ENCODE measurements around the gene MYCBP.
"Not testable (repeated sequence)": the region's sequence is repeated elsewhere in the genome, so short reads cannot be mapped to it uniquely, and the experiment has no call there.

The MYCBP gene

GRCh38 chr1:38873027-38873969 is at the start of gene MYCBP:
Gene MYCBP, minus strand, starts transcription at chr1:38873348. Its CDS starts 43 bp downstream, at chr1:38873305.
- DNase-seq (ENCODE audit: low read depth in 2 of 2) = peak; percentile 87 to 94

- DNase-seq (ENCODE audit: low read depth in 2 of 2) = no peak
Measured at GRCh38 chr1:38919130-38919529, 46.0 kb upstream of the MYCBP start.

GRCh38 chr1:38918568-38918967 is 45.4 kb upstream of the MYCBP start:
- DNase-seq (ENCODE audit: low read depth in 2 of 2) = no peak

- DNase-seq (ENCODE audit: low read depth in 2 of 2) = no peak
Measured at GRCh38 chr1:38917772-38918171, 44.6 kb upstream of the MYCBP start.

- no peak for DNase-seq (ENCODE audit: low read depth in 2 of 2)
Measured at GRCh38 chr1:38917337-38917736, 44.2 kb upstream of the MYCBP start.

- peak in 1 of 2 donors; percentile 2 for DNase-seq (ENCODE audit: low read depth in 2 of 2)
Measured at GRCh38 chr1:38915352-38915948, 42.3 kb upstream of the MYCBP start.

GRCh38 chr1:38914908-38915307 is 41.8 kb upstream of the MYCBP start:
- not testable (repeated sequence) for DNase-seq (ENCODE audit: low read depth in 2 of 2)

GRCh38 chr1:38908821-38909220 is 35.7 kb upstream of the MYCBP start:
- no peak for DNase-seq (ENCODE audit: low read depth in 2 of 2)

- no peak for DNase-seq (ENCODE audit: low read depth in 2 of 2)
Measured at GRCh38 chr1:38905985-38906384, 32.8 kb upstream of the MYCBP start.

GRCh38 chr1:38899560-38899959 is 26.4 kb upstream of the MYCBP start:
- DNase-seq (ENCODE audit: low read depth in 2 of 2) = no peak

GRCh38 chr1:38898653-38899230 is 25.6 kb upstream of the MYCBP start:
- no peak for DNase-seq (ENCODE audit: low read depth in 2 of 2)

GRCh38 chr1:38896169-38896568 is 23.0 kb upstream of the MYCBP start:
- no peak for DNase-seq (ENCODE audit: low read depth in 2 of 2)

GRCh38 chr1:38892976-38893375 is 19.8 kb upstream of the MYCBP start:
- no peak for DNase-seq (ENCODE audit: low read depth in 2 of 2)

- no peak for DNase-seq (ENCODE audit: low read depth in 2 of 2)
Measured at GRCh38 chr1:38891753-38892152, 18.6 kb upstream of the MYCBP start.

- DNase-seq (ENCODE audit: low read depth in 2 of 2) = no peak
Measured at GRCh38 chr1:38889589-38889988, 16.4 kb upstream of the MYCBP start.

- DNase-seq (ENCODE audit: low read depth in 2 of 2) = no peak
Measured at GRCh38 chr1:38888423-38889333, 15.5 kb upstream of the MYCBP start.

GRCh38 chr1:38885092-38885491 is 11.9 kb upstream of the MYCBP start:
- no peak for DNase-seq (ENCODE audit: low read depth in 2 of 2)

- DNase-seq (ENCODE audit: low read depth in 2 of 2) = no peak
Measured at GRCh38 chr1:38881487-38881886, 8.3 kb upstream of the MYCBP start, which contains the start of gene GJA9. Gene GJA9, minus strand, starts transcription at chr1:38881587. Its CDS starts 5,489 bp downstream, at chr1:38876098.

GRCh38 chr1:38875811-38876210 is 2.7 kb upstream of the MYCBP start:
- no peak for DNase-seq (ENCODE audit: low read depth in 2 of 2)

- DNase-seq (ENCODE audit: low read depth in 2 of 2) = peak in 1 of 2 donors; percentile 8
Measured at GRCh38 chr1:38872401-38873026, 634 bp downstream of the MYCBP start.

- DNase-seq (ENCODE audit: low read depth in 2 of 2) = no peak
Measured at GRCh38 chr1:38870996-38871395, 2.2 kb downstream of the MYCBP start.
